PC-9 (cell line): Measurements from ENCODE around the gene MRPL34. TPM values are rescaled to one million over a fixed set of nuclear protein-coding genes. Genes with fewer than 3 reads are reported as not detected.

Experiments
- BruUV-seq: library from RNA; stranded (reverse); fragments of 400-500 nt; replicated peaks from 2 replicates; lab custom pipeline; 2021; lab: Mats Ljungman, UMichigan
- CTCF ChIA-PET: fragments of 300-600 bp; sonication (Branson Sonifier 250); formaldehyde crosslinking; loops from one replicate; lab custom pipeline; 2022; ENCODE audit warnings: antibody characterized with exemption; lab: Charles Lee
- POLR2A ChIA-PET: fragments of 300-600 bp; sonication (Branson Sonifier 250); formaldehyde crosslinking; loops from one replicate; lab custom pipeline; 2022; ENCODE audit warnings: antibody characterized with exemption; ENCODE audit not compliant: unreplicated experiment; lab: Charles Lee
- DNase-seq, 2 experiments: peaks; one replicate each; pipeline versions ENCODE4 v3.0.0 to v3.0.0-alpha.2; 2015 to 2022; ENCODE audit warnings: mixed read lengths in 1 of 2
- H2AFZ ChIP-seq: fragments of 200-600 bp; sonication (generic); 2 replicates; pipeline ENCODE4 v1.8.1; 2017; ENCODE audit warnings: antibody characterized with exemption
- H3F3A ChIP-seq: fragments of 200-600 bp; sonication (generic); 2 replicates; pipeline ENCODE4 v1.8.1; 2017; ENCODE audit warnings: antibody characterized with exemption, mild to moderate bottlenecking, low read depth; ENCODE audit not compliant: insufficient read depth
- H3K27ac ChIP-seq: fragments of 200-600 bp; sonication (generic); 2 replicates; pipeline ENCODE4 v1.6.1; 2016; ENCODE audit warnings: mixed run types
- H3K27me3 ChIP-seq: fragments of 200-600 bp; sonication (generic); 2 replicates; pipeline ENCODE4 v1.6.1; 2016; ENCODE audit warnings: low read depth, mixed run types; ENCODE audit not compliant: insufficient read depth
- H3K36me3 ChIP-seq: fragments of 200-600 bp; sonication (generic); 2 replicates; pipeline ENCODE4 v1.6.1; 2016; ENCODE audit warnings: low read depth, mixed run types
- H3K4me1 ChIP-seq: fragments of 200-600 bp; sonication (generic); replicated peaks from 2 replicates; pipeline ENCODE4 v1.6.1; 2016; ENCODE audit warnings: mixed run types; ENCODE audit not compliant: insufficient read depth
- H3K4me2 ChIP-seq: fragments of 200-600 bp; sonication (generic); 2 replicates; pipeline ENCODE4 v1.6.1; 2017; ENCODE audit warnings: mixed run types
- H3K4me3 ChIP-seq: fragments of 200-600 bp; sonication (generic); 2 replicates; pipeline ENCODE4 v1.6.1; 2016; ENCODE audit warnings: mixed run types
- H3K79me2 ChIP-seq: fragments of 200-600 bp; sonication (generic); 2 replicates; pipeline ENCODE4 v1.6.1; 2017; ENCODE audit warnings: low read depth, mixed run types
- H3K9me2 ChIP-seq: fragments of 200-600 bp; sonication (generic); 2 replicates; pipeline ENCODE4 v1.8.1; 2017; ENCODE audit warnings: mild to moderate bottlenecking; ENCODE audit not compliant: insufficient read depth
- H3K9me3 ChIP-seq: fragments of 200-600 bp; sonication (generic); 2 replicates; pipeline ENCODE4 v1.8.1; 2016; ENCODE audit warnings: low read depth; ENCODE audit not compliant: insufficient read depth
- H4K20me1 ChIP-seq: fragments of 200-600 bp; sonication (generic); 2 replicates; pipeline ENCODE4 v1.8.1; 2017; ENCODE audit not compliant: insufficient read depth
- CTCF ChIP-seq: fragments of 200-600 bp; sonication (generic); conservative IDR thresholded peaks from 2 replicates; pipeline ENCODE4 v1.6.1; 2017; ENCODE audit warnings: mixed run types, antibody characterized with exemption, mild to moderate bottlenecking, moderate library complexity
- EZH2 ChIP-seq: fragments of 200-600 bp; sonication (generic); IDR thresholded peaks from 2 replicates; pipeline ENCODE4 v1.8.0; 2017; ENCODE audit warnings: antibody characterized with exemption, low read depth
- intact Hi-C: fragments of 100-400 bp; cut with micrococcal nuclease; formaldehyde crosslinking; loops from one replicate; pipeline ENCODE4 v1.10.0; 2022; ENCODE audit not compliant: unreplicated experiment
- total RNA-seq: library from RNA; stranded (reverse); gene quantifications from 2 replicates; pipeline ENCODE4 v1.2.3, GENCODE V29; 2021

MRPL34 gene
- total RNA-seq, 1 experiment from 2014 or later: 64.8 TPM

GRCh38 chr19:17351815-17352435, 46.3 kb downstream of the MRPL34 start:
- Histone ChIP-seq H3F3A (peaks cover 14% of the 10 kb centered on the region; the same call in 1 of the 2 replicates), H3K9me3 (no peaks in the 10 kb centered on the region), H3K4me2 (no peak overlapping the region), H3K4me3 (no peak overlapping the region), H3K27me3 (no peaks in the 10 kb centered on the region), H3K36me3 (no peaks in the 10 kb centered on the region), H4K20me1 (no peaks in the 10 kb centered on the region), H3K4me1 (peaks cover 10% of the 10 kb centered on the region), H3K79me2 (no peaks in the 10 kb centered on the region), H2AFZ (no peak overlapping the region), H3K27ac (no peak overlapping the region), H3K9me2 (no peaks in the 10 kb centered on the region)
- DNase-seq: no peak
- CTCF ChIA-PET: no interaction called here
- POLR2A ChIA-PET: no interaction called here
- intact Hi-C loops: no loop called here
- BruUV-seq: no TSS peak
- TF ChIP-seq CTCF: no peak
- no peak for TF ChIP-seq EZH2

GRCh38 chr19:17352608-17353280, 47.1 kb downstream of the MRPL34 start:
- H3K4me2 ChIP-seq: no peak overlapping the region
- H4K20me1 ChIP-seq: no peaks in the 10 kb centered on the region
- ChIA-PET CTCF (no interaction called here), POLR2A (no interaction called here)
- no peaks in the 10 kb centered on the region for H3K9me2 ChIP-seq
- H3K79me2 ChIP-seq: no peaks in the 10 kb centered on the region
- BruUV-seq: no TSS peak
- no peaks in the 10 kb centered on the region for H3K27me3 ChIP-seq
- no peak for TF ChIP-seq CTCF
- TF ChIP-seq EZH2: no peak
- H3K36me3 ChIP-seq: no peaks in the 10 kb centered on the region
- H3F3A ChIP-seq: 0 out of 2 replicates have a peak, but pooled peaks cover 7% of the 10 kb centered on the region
- no peak for DNase-seq
- H2AFZ ChIP-seq: no peak overlapping the region
- H3K4me3 ChIP-seq: no peak overlapping the region
- H3K9me3 ChIP-seq: no peaks in the 10 kb centered on the region
- H3K27ac ChIP-seq: no peak overlapping the region
- intact Hi-C loops: no loop called here
- H3K4me1 ChIP-seq: peaks cover 10% of the 10 kb centered on the region

- Histone ChIP-seq H2AFZ (no peak overlapping the region), H3K4me2 (no peak overlapping the region), H3K9me3 (no peaks in the 10 kb centered on the region), H3K27me3 (no peaks in the 10 kb centered on the region), H3K79me2 (no peaks in the 10 kb centered on the region), H3K27ac (no peak overlapping the region), H3K36me3 (no peaks in the 10 kb centered on the region), H3F3A (0 out of 2 replicates have a peak, but pooled peaks cover 7% of the 10 kb centered on the region), H4K20me1 (no peaks in the 10 kb centered on the region), H3K4me3 (no peak overlapping the region), H3K4me1 (peaks cover 9% of the 10 kb centered on the region), H3K9me2 (no peaks in the 10 kb centered on the region)
- CTCF ChIA-PET: no interaction called here
- no TSS peak for BruUV-seq
- intact Hi-C loops: no loop called here
- POLR2A ChIA-PET: no interaction called here
- DNase-seq: no peak
- no peak for TF ChIP-seq CTCF
- TF ChIP-seq EZH2: no peak
These were observed 47.7 kb downstream of the MRPL34 start for GRCh38 chr19:17353386-17353785.

Other genes starting within 250 kb of the MRPL34 start
- gene HAUS8, start 230.4 kb upstream of the MRPL34 start, total RNA-seq: 26.5 and 30.8 TPM in 2 replicates
- 81.2 and 103 TPM in 2 replicates for gene MYO9B, start 230.1 kb upstream of the MRPL34 start, total RNA-seq
- gene USE1, start 90.5 kb upstream of the MRPL34 start, total RNA-seq: 19.8 and 22.5 TPM in 2 replicates
- 30.6 and 34.5 TPM in 2 replicates for gene OCEL1, start 79.6 kb upstream of the MRPL34 start, total RNA-seq
- 90.8 and 112 TPM in 2 replicates for gene NR2F6, start 60.0 kb upstream of the MRPL34 start, total RNA-seq
- not detected in 2 replicates for gene USHBP1, start 41.1 kb upstream of the MRPL34 start, total RNA-seq
- gene BABAM1, start 38.4 kb upstream of the MRPL34 start, total RNA-seq: 127 and 152 TPM in 2 replicates
- gene ANKLE1, start 24.0 kb upstream of the MRPL34 start, total RNA-seq: 0.65 and 1.2 TPM in 2 replicates
- 32.2 and 37.5 TPM in 2 replicates for gene ABHD8, start 2.4 kb upstream of the MRPL34 start, total RNA-seq
- 47.6 and 72.5 TPM in 2 replicates for gene DDA1, start 3.7 kb downstream of the MRPL34 start, total RNA-seq
- 11.4 and 15.1 TPM in 2 replicates for gene ANO8, start 29.0 kb downstream of the MRPL34 start, total RNA-seq
- 48.8 and 50.7 TPM in 2 replicates for gene GTPBP3, start 31.7 kb downstream of the MRPL34 start, total RNA-seq
- not detected in 2 replicates for gene PLVAP, start 71.5 kb downstream of the MRPL34 start, total RNA-seq
- not detected in 2 replicates for gene CCDC194, start 88.3 kb downstream of the MRPL34 start, total RNA-seq
- gene BST2, start 99.8 kb downstream of the MRPL34 start, total RNA-seq: 2.7 and 3.3 TPM in 2 replicates
- gene MVB12A, start 114.2 kb downstream of the MRPL34 start, total RNA-seq: 58.1 and 80.0 TPM in 2 replicates
- 2.0 and 3.9 TPM in 2 replicates for gene TMEM221, start 142.8 kb downstream of the MRPL34 start, total RNA-seq
- gene NXNL1, start 155.1 kb downstream of the MRPL34 start, total RNA-seq: not detected in 2 replicates
- 30.8 and 40.2 TPM in 2 replicates for gene SLC27A1, start 164.7 kb downstream of the MRPL34 start, total RNA-seq
- gene PGLS, start 205.8 kb downstream of the MRPL34 start, total RNA-seq: 175 and 290 TPM in 2 replicates
- 82.9 and 88.8 TPM in 2 replicates for gene COLGALT1, start 249.8 kb downstream of the MRPL34 start, total RNA-seq